Endothelial cell (in vitro differentiated cells): ENCODE data around the gene MBTPS1. TPM values are rescaled to one million over a fixed set of nuclear protein-coding genes. Genes with fewer than 3 reads are reported as not detected.

Experiments used
- DNase-seq: peaks from one replicate; pipeline ENCODE4 v3.0.0; 2021; ENCODE audit warnings: low spot score
- H3K27ac Mint-ChIP-seq: one replicate; pipeline ENCODE4 v1.8.0; 2021; ENCODE audit warnings: mixed read lengths, inconsistent platforms; ENCODE audit not compliant: unreplicated experiment
- H3K27me3 Mint-ChIP-seq: one replicate; pipeline ENCODE4 v1.8.0; 2021; ENCODE audit warnings: mild to moderate bottlenecking, moderate library complexity, mixed read lengths, inconsistent platforms; ENCODE audit not compliant: unreplicated experiment
- H3K36me3 Mint-ChIP-seq: one replicate; pipeline ENCODE4 v1.8.0; 2021; ENCODE audit warnings: mild to moderate bottlenecking, low read depth, mixed read lengths, inconsistent platforms; ENCODE audit not compliant: unreplicated experiment
- H3K4me1 Mint-ChIP-seq: one replicate; pipeline ENCODE4 v1.8.0; 2021; ENCODE audit warnings: mild to moderate bottlenecking, mixed read lengths, inconsistent platforms; ENCODE audit not compliant: unreplicated experiment
- H3K4me3 Mint-ChIP-seq: one replicate; pipeline ENCODE4 v1.8.0; 2021; ENCODE audit warnings: mild to moderate bottlenecking, mixed read lengths, inconsistent platforms; ENCODE audit not compliant: unreplicated experiment
- H3K9me3 Mint-ChIP-seq: one replicate; pipeline ENCODE4 v1.8.0; 2021; ENCODE audit warnings: mixed read lengths, inconsistent platforms; ENCODE audit not compliant: unreplicated experiment
- total RNA-seq: library from RNA; stranded (reverse); fragmentation: NEBNext Ultra II Directional; extraction: Animal tissue kit (Norgen Biotek cat#: 25700); gene quantifications from one replicate; pipeline ENCODE4 v1.2.1, GENCODE V29; 2021; ENCODE audit not compliant: unreplicated experiment
- TF ChIP-seq, protein P1 (sequence below): fragments of 200-600 bp; sonication (generic); IDR thresholded peaks from one replicate; pipeline ENCODE4 v1.5.0; 2021; ENCODE audit warnings: antibody characterized with exemption; ENCODE audit not compliant: unreplicated experiment

MBTPS1 gene
- total RNA-seq, 1 donor from 2014 or later: 79.7 TPM

DNA sequence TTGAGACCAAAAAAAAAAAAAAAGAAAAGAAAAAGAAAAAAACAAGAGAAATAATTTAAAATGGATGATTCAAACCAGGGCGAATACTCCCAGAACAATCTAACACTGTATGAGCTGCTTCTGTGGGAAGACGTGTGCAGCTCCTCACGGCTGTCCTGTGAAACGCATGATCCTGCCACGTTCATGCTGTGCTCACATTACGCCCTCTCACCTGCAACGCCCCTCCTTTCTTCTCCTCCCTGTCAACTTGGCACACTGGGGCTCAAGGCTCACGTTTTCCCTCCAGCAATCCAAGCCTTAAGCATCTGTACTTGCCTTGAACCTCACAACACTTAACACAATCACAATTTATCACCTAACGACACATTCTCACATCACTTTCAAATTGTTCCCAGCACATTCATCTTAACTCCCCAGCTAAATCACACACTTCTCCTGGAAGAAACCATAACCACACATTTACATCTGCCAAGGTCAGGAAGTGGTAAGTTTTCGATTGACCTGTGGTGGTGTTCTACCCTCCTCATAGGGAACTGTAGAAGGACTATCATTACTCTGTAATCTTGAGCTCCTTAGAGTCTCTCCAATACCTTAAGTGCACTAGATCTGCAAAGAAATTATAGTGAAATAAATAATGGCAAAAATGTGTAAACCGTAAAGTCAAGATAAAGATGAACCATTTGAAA is 29.1 kb downstream of the MBTPS1 start:
- Mint-ChIP-seq H3K9me3 (no peaks in the 10 kb centered on the region), H3K36me3 (peaks cover 34% of the 10 kb centered on the region), H3K4me1 (no peaks in the 10 kb centered on the region), H3K4me3 (no peak overlapping the region), H3K27ac (no peak overlapping the region), H3K27me3 (peaks cover 4% of the 10 kb centered on the region)
- no peak for DNase-seq
- TF ChIP-seq, protein P1, sequence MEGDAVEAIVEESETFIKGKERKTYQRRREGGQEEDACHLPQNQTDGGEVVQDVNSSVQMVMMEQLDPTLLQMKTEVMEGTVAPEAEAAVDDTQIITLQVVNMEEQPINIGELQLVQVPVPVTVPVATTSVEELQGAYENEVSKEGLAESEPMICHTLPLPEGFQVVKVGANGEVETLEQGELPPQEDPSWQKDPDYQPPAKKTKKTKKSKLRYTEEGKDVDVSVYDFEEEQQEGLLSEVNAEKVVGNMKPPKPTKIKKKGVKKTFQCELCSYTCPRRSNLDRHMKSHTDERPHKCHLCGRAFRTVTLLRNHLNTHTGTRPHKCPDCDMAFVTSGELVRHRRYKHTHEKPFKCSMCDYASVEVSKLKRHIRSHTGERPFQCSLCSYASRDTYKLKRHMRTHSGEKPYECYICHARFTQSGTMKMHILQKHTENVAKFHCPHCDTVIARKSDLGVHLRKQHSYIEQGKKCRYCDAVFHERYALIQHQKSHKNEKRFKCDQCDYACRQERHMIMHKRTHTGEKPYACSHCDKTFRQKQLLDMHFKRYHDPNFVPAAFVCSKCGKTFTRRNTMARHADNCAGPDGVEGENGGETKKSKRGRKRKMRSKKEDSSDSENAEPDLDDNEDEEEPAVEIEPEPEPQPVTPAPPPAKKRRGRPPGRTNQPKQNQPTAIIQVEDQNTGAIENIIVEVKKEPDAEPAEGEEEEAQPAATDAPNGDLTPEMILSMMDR: no peak

DNA sequence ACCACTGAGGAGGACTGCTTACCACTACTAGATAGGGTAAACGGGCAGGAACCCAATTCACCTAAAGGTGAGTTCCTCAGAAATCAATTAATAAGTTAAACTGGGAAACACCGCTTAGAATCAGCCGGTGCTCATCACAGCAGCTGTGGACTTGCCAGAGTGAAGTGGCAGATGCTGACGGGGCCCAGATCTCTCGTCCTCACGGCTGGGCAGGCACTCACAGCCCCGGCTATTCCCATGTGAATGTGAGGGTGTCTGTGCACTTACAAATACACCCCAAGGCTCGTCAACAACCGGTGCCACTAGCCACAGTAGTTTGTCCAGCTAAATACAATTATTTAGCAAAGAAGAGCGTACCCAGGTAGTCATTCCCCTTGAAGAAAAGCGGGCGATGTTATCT is 29.7 kb downstream of the MBTPS1 start:
- peaks cover 4% of the 10 kb centered on the region for H3K27me3 Mint-ChIP-seq
- H3K27ac Mint-ChIP-seq: no peak overlapping the region
- H3K9me3 Mint-ChIP-seq: no peaks in the 10 kb centered on the region
- TF ChIP-seq, protein P1: no peak
- DNase-seq: no peak
- H3K36me3 Mint-ChIP-seq: peaks cover 35% of the 10 kb centered on the region
- H3K4me3 Mint-ChIP-seq: no peak overlapping the region
- no peaks in the 10 kb centered on the region for H3K4me1 Mint-ChIP-seq

DNA sequence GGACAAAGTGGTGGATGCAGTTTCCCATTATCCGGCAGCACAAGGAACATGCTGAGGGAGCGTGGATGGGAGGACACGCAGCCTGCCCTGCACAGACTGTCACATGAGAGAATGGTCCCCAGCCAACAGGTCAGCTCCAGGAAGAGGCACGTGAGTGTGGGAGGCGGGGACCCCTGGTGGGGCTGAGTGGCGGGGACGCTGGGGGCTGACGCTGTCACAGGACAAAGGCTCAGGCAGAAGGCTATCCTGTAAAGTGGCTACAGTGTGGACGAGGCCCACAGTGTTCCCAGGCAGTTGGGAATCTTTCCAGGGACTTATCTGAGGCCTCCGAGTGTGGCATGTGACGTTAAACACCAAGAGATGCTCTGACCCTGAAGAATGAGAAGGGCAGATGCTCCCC is 30.4 kb downstream of the MBTPS1 start:
- Mint-ChIP-seq H3K27ac (no peak overlapping the region), H3K9me3 (no peaks in the 10 kb centered on the region), H3K36me3 (peaks cover 33% of the 10 kb centered on the region), H3K4me1 (no peaks in the 10 kb centered on the region), H3K27me3 (peaks cover 4% of the 10 kb centered on the region), H3K4me3 (no peak overlapping the region)
- DNase-seq: no peak
- TF ChIP-seq, protein P1: no peak

DNA sequence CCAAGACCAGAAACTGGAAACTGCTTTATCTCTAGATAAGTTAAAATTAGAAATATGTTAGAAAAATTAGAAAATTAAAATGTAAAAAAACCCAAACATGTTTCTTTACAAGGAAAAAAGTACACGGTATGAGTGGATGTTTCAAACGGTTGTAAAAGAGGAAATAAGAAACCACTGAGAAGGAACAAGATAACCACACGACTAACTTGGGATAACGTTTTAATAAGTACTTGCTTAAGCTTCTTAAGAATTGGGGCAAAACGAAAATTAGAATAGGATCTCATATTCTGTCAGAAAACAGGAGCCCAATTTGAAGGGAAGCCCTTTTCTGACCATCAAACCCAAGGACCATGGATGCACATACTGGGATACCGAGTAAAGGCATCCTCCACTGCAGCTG is 31.0 kb downstream of the MBTPS1 start:
- Mint-ChIP-seq H3K36me3 (peaks cover 35% of the 10 kb centered on the region), H3K4me1 (no peaks in the 10 kb centered on the region), H3K4me3 (no peak overlapping the region), H3K27me3 (peaks cover 4% of the 10 kb centered on the region), H3K9me3 (no peaks in the 10 kb centered on the region), H3K27ac (no peak overlapping the region)
- TF ChIP-seq, protein P1: no peak
- DNase-seq: no peak

DNA sequence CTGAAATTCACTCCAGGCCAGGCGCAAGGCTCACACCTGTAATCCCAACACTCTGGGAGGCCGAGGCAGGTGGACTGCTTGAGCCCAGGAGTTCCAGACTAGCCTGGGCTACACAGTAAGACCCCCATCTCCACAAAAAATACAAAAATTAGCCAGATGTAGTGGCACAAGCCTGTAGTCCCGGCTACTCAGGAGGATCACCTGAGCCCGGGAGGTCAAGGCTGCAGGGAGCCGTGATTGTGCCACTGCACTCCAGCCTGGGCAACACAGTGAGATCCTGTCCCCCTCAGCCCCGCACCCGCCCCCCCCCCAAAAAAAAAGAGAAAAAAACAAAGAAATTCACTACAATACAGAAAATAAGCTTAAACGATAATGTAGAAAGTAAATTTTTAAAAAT is 31.5 kb downstream of the MBTPS1 start:
- Mint-ChIP-seq H3K36me3 (peaks cover 34% of the 10 kb centered on the region), H3K4me1 (no peaks in the 10 kb centered on the region), H3K4me3 (no peak overlapping the region), H3K9me3 (no peaks in the 10 kb centered on the region), H3K27ac (no peak overlapping the region), H3K27me3 (peaks cover 5% of the 10 kb centered on the region)
- TF ChIP-seq, protein P1: no peak
- no peak for DNase-seq
